Activated CD4-positive, CD25-positive, alpha-beta regulatory T cell treated with anti-CD3 and anti-CD28 coated beads, Interleukin-2, amount 50 U/mL, for 72 hours (primary cell): ENCODE data around the gene AFDN.

Source experiments
- DNase-seq: peaks from one replicate; pipeline ENCODE4 v3.0.0; 2021

Gene AFDN

DNA sequence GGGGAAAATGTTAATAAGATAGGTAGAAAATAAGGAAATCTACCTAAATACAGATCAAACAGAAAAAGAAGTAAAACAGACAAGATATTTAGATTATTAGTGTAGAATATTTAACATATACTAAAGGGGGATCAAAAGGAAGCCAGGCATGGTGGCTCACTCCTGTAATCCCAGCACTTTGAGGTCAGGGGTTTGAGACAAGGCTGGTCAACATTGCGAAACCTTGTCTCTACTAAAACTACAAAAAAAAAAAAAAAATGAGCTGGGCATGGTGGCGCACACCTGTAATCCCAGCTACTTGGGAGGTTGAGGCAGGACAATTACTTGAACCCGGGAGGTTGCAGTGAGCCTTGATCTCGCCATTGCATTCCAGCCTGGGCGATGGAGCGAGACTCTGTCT, 55.5 kb downstream of the AFDN start:
- DNase-seq = no peak

DNA sequence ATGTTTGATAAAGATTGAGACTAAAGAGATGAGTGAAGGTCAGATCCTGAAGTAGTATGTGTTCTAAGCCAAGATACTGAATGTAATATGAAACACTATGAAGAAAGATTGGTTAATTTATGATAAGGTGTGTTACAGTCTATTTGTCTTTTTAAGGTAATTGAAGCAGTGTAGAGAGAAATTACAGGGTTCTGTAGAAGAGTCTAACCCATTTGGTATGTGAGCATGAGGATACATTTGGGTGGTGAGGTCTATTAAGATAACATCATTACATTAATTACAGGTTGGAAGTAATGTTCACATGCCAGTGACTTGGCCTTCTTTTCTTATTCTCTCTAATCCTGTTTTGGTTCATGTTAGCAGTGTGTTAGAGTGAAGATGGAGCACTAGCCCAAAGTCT, 61.4 kb downstream of the AFDN start:
- DNase-seq = no peak

DNA sequence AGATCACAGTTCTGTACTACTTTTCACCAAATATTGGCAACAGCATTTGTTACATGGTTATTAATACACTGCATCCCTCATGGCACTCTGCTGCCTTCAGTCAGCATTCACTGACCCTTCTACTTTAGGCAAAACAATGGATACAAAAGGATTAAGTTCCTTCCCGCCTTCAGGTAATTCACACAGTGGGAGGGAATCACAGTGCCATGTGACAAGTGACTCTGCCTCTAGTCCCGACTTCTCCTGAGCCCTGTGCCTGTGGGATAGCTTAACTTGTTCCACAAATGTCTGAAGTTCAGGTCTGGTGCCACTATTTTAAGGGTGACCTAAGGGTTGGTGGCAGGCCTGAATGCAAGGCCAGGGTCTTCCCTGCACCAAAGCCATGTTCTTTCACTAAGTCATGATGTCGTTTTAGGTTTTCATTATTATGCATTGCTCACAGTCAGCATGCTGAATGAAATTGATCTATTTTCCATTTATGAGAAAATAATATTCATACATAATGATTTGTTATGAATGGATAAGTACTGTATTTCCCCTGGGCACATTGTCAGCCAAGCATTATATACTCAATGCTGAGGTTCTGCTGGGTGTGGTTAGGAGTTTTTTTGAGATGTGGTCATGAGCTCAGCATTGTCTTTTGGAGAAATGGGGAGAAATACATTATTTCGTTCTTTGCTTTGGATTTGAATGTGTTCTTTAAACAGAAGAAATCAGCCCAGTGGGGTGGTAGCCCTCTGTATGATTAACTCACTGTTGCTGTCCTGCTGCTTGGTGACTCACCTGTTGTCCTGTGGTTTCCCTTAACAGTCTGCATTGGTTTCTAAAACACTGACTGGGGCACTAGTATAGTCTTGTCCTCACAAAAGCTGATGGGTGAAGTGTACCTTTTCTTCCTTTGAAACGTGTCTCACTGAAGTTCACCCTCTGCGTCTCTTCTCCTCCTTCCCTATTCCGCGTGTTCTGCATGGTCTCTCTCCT, 66.4 kb downstream of the AFDN start:
- DNase-seq = no peak

DNA sequence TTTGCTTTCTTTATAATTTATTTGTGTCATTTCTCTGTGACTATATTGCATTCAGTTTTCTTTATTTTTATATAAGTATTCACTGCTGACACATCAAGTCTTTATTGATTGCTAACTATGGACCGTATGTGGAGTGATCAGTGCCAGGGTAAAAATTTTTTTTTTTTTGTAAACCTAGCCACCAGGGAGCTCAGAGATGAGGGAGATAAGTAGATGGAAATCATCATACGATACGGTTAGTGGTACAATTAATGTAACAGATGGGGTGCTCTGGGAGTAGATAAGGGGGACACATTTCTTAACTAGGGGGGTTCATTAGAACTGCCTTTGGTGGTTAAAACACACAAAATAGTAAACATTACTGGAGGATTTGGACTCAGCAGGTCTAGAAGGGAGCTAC, 68.3 kb downstream of the AFDN start:
- no peak for DNase-seq

DNA sequence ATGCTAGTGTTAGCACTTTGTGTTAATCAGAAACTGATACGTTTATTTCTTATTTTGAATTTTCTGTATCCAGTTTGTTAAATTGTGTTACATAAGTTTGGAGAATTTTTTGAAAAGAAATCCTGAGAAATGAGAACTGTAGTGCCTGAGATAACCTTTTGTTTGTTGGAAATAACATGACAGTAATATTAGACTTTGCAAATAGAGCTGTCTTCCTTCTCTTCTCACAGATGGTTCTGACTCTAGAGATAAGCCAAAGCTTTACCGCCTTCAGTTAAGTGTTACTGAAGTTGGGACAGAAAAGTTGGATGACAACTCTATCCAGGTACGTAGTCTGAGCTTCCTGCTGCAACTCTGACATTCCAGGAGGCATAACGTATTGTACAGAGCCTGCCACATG, 69.9 kb downstream of the AFDN start:
- no peak for DNase-seq

DNA sequence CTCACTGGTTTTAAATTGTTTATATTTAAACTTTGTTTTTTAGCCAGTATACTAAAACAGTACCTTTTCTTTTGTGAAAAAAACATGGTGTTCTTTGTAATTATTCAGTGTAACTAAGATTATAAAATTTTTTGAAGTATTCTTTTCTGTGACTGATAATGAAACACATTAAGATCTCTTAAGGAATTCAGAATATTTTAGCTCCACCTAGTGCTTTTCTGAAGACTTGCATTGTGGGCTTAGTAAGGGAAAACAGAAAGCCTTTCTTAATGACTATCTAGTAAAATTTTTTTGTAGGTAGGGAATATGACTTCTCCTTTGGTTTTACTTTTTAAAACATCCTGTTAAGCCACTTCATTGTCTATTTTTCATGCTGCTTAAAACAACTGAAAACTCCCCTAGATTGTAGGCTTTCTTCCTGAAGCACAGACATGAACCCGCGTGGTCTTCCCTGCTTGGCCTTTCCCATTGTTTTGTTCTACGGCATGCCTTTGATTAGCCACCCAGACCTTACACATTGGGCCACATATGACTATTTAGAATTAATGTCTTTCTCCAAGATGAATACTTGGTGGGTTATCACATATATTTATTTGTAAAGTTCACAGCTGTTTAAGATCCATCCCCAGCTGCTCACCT, 72.1 kb downstream of the AFDN start:
- DNase-seq = no peak

DNA sequence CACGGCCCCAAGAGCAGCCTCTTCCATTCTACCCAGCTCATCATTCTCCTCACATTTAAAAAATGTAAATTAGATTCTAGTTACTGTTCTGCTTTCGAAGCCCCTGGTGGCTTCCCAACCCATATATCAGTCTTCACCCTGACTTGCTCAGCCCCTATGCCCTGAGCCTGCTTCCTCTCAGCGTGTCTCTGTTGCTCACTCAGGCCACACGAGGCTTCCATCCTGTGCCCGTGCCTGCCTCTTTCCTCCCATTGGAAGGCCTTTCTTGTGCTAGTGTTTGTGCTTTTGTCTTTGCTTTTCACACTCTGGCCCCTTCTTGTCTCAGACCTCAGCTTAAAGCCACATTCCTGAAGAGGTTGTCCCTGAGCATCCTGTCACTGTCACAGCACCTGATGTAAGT, 78.1 kb downstream of the AFDN start:
- no peak for DNase-seq

DNA sequence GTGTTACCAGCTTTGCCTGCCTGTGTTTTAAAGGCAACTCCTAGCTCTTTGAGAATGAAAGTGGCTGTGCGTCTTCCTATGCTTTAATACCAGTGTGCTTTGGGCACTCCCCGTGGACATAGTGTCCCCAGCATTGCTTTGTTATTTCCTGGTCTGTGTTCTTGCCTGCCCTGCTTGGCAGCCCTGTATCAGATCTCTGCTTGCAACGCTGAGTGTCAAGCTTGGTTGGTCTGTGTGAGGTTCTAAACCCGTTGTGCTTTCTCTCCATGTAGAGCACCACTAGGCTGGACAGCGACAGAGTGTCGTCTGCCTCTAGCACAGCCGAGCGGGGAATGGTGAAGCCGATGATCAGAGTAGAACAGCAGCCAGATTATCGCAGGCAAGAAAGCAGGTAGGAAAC, 80.2 kb downstream of the AFDN start:
- no peak for DNase-seq

DNA sequence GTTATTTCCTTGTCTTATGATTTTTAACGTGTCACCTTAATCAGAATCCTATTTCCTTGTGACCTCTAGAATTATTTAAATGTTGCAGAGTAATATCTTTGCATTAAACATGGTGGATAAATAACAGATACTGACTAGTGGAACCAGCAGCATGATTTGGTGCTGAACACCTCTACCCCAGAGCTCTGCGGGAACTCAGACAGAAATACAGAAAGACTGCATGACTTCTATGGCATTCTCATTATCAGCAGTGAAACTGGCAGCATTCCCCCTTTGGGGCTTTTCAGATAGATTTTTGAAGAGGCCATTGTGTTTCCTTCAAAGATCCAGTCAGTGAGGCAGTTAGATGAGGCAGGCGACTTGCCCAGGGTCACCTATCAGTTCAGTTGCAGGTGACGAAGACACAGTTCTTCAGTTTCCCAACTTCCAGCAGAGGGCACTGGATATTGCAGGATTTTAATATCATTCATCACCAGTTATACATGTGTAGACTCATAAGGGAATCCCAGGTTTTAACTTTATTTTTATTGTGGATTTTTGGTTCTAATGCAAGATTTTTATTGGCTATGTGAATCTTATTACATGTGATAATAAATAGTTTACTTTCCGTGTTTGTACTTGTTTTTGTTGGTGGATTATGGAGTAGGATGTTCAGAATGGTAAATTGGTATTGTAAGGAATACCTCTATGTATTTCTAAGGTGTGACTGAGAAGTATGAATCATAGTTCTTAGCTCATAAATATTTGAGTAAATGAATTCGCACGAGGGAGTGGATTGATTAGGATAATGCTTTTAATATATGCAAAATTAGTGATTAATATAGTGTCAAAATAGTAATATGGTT, 81.3 kb downstream of the AFDN start:
- DNase-seq = no peak

DNA sequence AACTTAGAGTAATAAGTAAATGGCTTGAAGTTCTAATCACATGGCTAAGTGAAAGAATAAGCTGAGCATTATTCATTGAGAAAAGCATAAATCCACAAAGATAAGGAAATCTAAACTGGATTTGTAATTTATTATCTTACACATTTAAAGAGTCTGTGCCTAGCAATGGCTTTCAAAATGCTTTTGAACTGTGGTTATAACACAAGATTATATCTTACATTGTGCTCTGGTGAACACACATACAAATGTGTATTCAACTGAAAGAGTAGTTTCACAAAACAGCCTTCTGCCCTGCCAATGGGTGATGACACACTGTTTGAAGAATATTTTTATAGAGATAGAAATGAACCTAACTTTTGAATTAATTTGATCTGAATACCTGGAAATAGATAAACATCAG, 83.3 kb downstream of the AFDN start:
- no peak for DNase-seq

DNA sequence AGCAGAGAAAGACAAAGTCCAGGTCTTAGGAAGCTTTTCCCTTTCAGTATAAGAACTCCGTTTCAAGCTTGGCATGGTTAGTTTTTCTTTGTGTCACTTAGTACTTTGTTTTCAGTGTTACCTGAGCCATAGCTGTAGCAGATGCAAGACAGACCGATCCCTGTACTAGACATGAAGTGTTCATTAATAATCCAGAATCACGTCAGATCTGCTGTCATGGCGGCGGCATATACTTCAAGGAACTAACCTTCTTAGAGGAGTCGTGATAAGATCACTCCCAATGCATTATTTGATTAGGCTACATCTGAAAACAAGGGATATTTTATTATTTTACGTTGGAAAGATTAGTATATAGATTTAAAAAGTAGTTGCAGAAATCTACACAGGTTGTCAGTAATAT, 83.9 kb downstream of the AFDN start:
- DNase-seq = no peak

DNA sequence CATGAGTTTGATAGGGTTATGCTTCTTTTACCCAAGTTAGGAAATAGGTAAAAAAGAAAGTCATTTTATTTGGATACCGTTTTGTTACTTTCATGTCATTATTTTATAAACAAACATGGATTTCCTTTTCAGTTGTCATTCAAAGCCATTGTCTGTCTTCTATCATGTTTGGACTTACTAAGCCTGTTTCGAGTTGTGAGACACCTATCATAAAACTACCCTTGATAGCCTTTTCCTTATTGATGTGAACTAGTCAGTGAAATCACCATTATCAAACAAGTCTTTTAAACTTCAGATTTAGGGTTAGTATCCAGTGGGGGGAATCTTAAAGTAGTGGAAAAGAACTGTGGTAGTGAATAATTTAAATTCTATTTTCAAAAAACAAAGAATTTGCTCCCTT, 85.8 kb downstream of the AFDN start:
- no peak for DNase-seq

DNA sequence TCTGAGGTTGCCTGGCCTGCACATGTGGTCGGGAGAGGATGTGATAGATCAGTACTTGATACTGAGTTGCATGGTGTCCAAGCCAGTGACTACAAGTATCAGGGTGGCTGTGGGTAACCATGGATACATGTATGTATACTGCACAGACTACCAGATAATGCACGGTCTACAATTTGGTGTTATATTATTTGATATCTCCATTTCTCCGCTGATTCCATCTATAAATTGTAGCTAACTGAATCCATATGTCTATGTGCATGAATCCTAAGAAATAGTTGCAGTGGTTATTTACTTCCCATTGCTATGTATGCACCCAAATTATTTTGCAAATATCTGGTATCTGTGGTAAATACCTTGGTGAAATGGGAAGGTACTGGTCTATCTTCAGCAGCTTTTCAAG, 87.0 kb downstream of the AFDN start:
- DNase-seq = no peak

DNA sequence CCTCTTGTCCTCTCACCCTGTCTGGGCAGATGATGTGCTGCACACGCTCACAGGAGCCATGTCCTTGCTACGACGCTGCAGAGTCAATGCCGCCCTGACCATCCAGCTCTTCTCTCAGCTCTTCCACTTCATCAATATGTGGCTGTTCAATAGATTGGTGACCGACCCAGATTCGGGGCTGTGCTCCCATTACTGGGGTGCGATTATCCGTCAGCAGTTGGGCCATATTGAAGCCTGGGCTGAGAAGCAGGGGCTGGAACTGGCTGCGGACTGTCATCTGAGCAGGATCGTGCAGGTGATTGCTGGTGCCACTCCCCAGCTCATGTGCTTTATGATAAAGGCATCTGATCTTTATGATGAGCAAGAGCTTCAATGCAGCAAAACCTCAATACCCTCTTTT, 88.4 kb downstream of the AFDN start:
- DNase-seq = no peak

DNA sequence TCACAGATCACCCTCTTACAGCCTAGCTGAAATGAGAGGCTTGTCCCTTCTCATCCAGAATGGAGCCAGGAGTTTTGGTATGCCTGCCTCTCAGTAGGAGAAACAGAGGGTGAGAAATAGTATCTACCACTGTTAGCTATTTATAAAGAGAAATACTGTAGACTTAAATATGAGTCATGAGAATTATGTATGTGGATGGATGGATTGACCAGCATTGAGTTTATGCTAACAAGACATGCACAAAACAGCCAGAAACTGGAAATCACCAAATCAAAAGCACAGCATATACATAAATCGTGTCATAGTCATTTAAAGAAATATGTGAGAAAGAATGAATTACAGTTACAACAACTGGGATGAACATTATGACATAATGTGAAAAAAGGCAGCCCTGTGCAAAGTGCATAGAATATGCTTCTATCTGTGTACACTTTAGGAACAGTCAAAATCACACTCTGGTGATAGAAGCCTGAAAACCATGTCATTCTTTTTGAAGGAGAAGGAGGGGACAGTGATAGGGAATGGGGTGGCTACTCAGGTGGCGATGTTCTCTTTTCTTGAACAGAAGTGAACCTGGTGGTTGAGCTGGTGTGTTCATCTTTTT, 90.9 kb downstream of the AFDN start:
- DNase-seq = no peak

DNA sequence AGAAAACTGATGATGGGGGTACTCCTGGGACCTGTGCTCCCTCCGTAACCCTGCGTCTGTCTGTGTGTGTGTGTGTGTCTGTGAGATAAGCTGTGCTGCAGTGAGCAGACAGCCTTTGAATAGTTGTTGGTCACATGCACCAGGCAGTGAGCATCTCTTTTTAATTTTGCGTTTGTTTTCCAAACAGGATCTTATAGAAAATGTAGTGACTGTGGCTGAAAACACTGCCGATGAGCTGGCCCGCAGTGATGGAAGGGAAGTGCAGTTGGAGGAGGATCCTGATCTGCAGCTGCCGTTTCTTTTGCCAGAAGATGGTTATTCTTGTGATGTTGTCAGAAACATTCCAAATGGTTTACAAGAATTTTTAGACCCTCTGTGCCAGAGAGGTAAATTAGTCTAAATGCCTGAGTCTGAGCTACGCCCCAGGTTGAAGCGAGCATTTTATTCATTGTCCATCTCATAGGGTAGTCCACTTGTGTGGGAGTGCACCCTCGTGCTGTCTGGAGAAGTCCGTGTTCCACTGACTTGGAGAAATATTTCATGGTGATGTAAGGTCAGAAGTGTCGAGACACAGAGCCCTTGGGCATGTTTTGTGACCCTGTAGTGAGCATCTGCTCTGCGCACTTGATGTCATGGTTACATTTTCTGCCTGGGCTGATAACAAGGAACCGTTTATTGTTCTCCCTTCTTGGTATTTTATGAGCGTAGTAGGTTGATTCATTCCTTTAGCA, 92.0 kb downstream of the AFDN start:
- no peak for DNase-seq

DNA sequence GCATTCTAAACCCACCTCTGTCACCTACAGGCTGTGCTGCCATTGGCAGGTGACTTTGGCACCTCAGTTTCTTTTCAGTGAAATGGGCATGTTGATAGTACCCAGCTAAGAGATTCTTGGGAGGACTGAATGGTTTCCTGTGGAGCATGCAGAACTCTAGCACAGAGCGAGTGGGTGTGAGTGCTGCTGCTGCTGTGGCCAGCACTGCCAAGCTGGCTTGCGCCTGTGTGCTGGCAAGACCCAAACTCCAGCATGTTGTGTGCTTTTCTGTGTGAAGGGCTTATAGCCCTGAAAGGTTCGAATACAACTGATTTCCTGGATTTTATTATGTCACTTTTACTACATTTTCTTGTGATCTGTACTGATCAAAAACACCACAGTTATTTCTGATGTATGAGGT, 92.6 kb downstream of the AFDN start:
- no peak for DNase-seq

DNA sequence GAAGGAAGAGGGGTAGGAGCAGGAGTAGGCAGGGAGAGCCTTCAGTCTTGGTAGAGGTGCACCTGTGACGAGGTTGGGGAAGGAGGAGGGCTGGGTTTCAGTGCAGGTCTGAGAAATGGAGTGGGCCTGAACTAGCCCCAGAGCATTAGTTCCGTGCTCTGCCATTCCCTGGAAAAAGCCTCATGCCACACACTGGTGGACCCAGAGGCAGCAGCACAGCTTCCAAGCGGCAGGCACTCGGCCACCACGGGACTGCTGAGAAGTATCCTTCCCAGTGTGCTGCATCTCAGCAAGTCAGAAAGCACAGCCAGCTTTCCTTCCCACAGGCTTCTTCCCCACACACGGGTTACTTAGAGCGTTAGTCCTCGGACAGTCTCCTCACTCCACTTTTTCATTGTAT, 93.5 kb downstream of the AFDN start:
- DNase-seq = no peak

DNA sequence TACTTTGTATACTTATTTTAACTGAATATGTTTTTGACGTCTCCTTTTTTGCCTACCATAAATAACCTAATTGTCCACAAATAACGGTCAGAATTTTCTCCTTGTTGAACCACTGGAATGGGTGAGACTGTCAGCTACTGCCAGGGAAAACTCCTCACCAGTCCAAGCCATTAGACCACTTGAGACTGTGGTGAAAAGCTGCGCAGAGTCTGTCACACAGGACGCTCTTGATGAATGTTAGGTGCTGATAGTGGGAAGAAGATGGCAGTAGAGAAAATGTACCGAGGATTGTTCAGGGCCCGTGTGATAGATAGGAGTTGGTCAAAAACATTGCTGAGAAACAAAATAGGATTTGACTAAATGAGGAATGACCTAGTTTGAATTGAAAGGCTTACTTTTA, 95.1 kb downstream of the AFDN start:
- DNase-seq = no peak

DNA sequence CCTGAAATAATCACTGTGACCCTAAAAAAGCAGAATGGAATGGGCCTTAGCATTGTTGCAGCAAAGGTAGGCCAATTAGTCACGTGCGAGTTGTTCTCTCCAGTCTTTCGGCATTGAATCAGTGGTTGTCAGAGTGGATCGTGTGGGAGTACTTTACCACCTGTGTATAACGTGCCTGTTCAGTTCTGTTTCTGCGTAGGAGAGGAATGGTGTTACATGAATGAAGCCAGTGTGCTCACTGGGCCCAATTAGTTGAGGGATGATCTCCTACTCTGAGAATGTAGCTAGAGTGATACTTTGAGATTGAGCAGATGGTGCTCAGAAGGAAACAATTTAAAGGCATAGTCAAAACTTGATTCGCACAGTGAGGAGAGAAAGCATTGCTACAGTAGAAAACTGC, 98.3 kb downstream of the AFDN start:
- no peak for DNase-seq

DNA sequence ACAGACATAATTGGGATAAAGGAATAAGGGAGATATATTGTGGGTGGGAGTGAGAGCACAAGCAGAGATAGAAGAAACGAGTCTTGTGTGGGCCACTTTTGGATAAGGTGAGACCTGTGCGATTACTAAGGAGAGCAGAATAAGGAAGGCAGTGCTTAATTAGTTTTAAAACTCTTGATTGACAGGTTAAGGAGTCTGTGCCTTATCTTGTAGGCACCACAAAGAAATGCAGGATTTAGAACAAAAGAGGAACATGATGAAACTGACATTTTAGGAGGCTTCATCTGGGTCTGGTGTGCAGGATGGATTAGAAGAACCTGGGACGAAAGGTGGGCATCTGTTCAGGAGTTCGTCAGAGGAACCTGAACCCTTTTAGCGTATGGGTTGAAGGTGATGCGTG, 100.5 kb downstream of the AFDN start:
- no peak for DNase-seq

DNA sequence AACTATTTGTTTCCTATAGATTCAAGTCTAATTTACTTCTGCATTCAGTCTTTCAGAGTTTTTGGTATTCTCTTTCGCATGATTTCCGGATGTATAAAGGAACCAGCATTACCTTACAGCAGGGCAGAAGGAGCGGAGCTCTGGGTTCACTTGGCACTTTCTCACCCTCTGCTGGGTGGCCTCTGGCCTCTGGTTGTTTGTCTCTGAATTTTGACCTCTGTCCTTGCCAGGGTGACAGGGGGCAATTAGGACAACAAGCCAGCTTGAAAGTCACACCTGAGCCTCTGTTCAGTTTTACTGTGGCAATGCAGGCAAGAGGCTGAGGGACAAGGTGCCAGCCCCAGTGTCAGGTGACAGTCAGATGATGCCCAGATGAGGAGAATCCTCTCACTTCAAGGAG, 101.4 kb downstream of the AFDN start:
- DNase-seq = no peak

DNA sequence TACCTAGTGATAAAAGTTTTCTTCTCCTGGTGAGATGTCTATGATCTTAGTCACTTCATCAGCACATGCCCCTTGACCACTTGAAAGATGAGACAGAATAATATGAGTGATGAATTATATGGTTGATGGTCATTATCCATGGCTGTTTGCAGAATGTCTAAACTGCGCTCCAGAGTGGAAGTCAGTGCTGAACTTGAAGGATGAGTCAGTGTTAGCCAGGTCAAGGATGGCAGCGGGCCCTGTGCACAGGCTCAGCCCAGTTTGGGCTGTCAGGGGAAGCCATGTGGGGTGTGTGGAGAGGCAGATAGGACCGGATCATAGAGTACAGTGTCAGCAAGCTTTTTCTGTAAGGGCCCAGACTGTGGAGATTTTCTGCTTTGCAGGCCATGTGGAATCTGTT, 103.6 kb downstream of the AFDN start:
- DNase-seq = no peak
